GM12878 (cell line): ENCODE data around the gene ALG12. TPM values are rescaled to one million over a fixed set of nuclear protein-coding genes. Genes with fewer than 3 reads are reported as not detected.

Source experiments
- ATAC-seq: fragments of 200-7000 bp; cut with Tn5 transposase; 3 replicates; pipeline ENCODE4 v1.9.1; 2020; ENCODE audit warnings: mild to moderate bottlenecking, moderate library complexity
- BruUV-seq: library from RNA; stranded (reverse); fragments of 400-500 nt; replicated peaks from 2 replicates; lab custom pipeline; 2021; lab: Mats Ljungman, UMichigan
- CTCF ChIA-PET: fragments of 300-600 bp; sonication (Branson Sonifier 250); formaldehyde crosslinking; extraction: SDS; loops from one replicate; lab custom pipeline; 2021; ENCODE audit warnings: inconsistent platforms; lab: Yijun Ruan, JAX
- POLR2A ChIA-PET: fragments of 350-600 bp; formaldehyde crosslinking; extraction: SDS; loops from one replicate; lab custom pipeline; 2021; ENCODE audit warnings: inconsistent platforms; lab: Charles Lee
- RAD21 ChIA-PET: fragments of 300-600 bp; sonication (Branson Sonifier 250); formaldehyde crosslinking; loops from one replicate; lab custom pipeline; 2023; ENCODE audit warnings: antibody characterized with exemption; ENCODE audit not compliant: unreplicated experiment; lab: Charles Lee
- SMC1A ChIA-PET: fragments of 300-600 bp; sonication (Branson Sonifier 250); formaldehyde crosslinking; loops from one replicate; lab custom pipeline; 2023; ENCODE audit not compliant: unreplicated experiment, uncharacterized antibody; lab: Charles Lee
- DNase-seq: peaks from one replicate; pipeline ENCODE4 v3.0.0-alpha.2; 2011; ENCODE audit warnings: low read depth, low spot score
- FAIRE-seq: peaks from 3 replicates; lab custom pipeline; 2011; peaks lifted over from hg19 to GRCh38; lab: Jason Lieb, UNC
- H2AFZ ChIP-seq: 2 replicates; pipeline ENCODE4 v1.6.0; 2011; ENCODE audit warnings: low read depth, low read length, control low read depth; ENCODE audit not compliant: control insufficient read depth
- H3K27ac ChIP-seq: 2 replicates; pipeline ENCODE4 v1.5.1; 2011; ENCODE audit warnings: control low read depth; ENCODE audit not compliant: control insufficient read depth, insufficient read depth
- H3K27me3 ChIP-seq, 2 experiments: replicated peaks in 1 of 2; 2 replicates each; pipeline versions ENCODE4 v1.6.0 to v1.6.1; 2011; ENCODE audit warnings: low read length in 1 of 2; ENCODE audit not compliant: control insufficient read depth in 2 of 2, insufficient read depth in 2 of 2
- H3K36me3 ChIP-seq, 2 experiments: 2 replicates each; pipeline ENCODE4 v1.5.1; 2011; ENCODE audit warnings: low read length in 1 of 2; ENCODE audit not compliant: control insufficient read depth in 2 of 2, insufficient read depth in 2 of 2
- H3K4me1 ChIP-seq: 2 replicates; pipeline ENCODE4 v1.6.1; 2011; ENCODE audit warnings: mild to moderate bottlenecking, low read length, moderate library complexity, mixed read lengths; ENCODE audit not compliant: control insufficient read depth, insufficient read depth
- H3K4me2 ChIP-seq: 2 replicates; pipeline ENCODE4 v1.6.0; 2011; ENCODE audit warnings: control low read depth; ENCODE audit not compliant: control insufficient read depth, insufficient read depth
- H3K4me3 ChIP-seq: fragments of 200-600 bp; sonication (generic); 2 replicates; pipeline ENCODE4 v1.5.1; 2016
- H3K79me2 ChIP-seq: 2 replicates; pipeline ENCODE4 v1.6.0; 2011; ENCODE audit warnings: low read length; ENCODE audit not compliant: control insufficient read depth, insufficient read depth
- H3K9ac ChIP-seq: 2 replicates; pipeline ENCODE4 v1.8.0; 2011; ENCODE audit warnings: low read length, control low read depth, mixed read lengths; ENCODE audit not compliant: control insufficient read depth, insufficient read depth
- H3K9me3 ChIP-seq: replicated peaks from 3 replicates; pipeline ENCODE4 v1.5.1; 2011; ENCODE audit warnings: mild to moderate bottlenecking, low read length; ENCODE audit not compliant: control insufficient read depth, insufficient read depth
- H4K20me1 ChIP-seq: 2 replicates; pipeline ENCODE4 v1.6.0; 2011; ENCODE audit not compliant: control insufficient read depth, insufficient read depth
- BACH1 ChIP-seq: fragments of 450-650 bp; IDR thresholded peaks from 2 replicates; pipeline ENCODE4 v1.6.1; 2017; ENCODE audit warnings: mild to moderate bottlenecking, borderline replicate concordance
- CBX3 ChIP-seq: fragments of 200-600 bp; sonication (generic); IDR thresholded peaks from 2 replicates; pipeline ENCODE4 v1.6.1; 2016; ENCODE audit warnings: low read depth, borderline replicate concordance
- DPF2 ChIP-seq: fragments of 450-650 bp; IDR thresholded peaks from 2 replicates; pipeline ENCODE4 v1.6.1; 2017; ENCODE audit warnings: mild to moderate bottlenecking
- EED ChIP-seq: sonication (generic); IDR thresholded peaks from 2 replicates; pipeline ENCODE4 v1.6.1; 2016; ENCODE audit warnings: antibody characterized with exemption, low read depth
- FOS ChIP-seq: IDR thresholded peaks from 3 replicates; pipeline ENCODE4 v1.6.1; 2011; ENCODE audit warnings: borderline replicate concordance; ENCODE audit not compliant: insufficient read length; ENCODE audit errors: extremely low read depth
- LARP7 ChIP-seq: fragments of 450-650 bp; IDR thresholded peaks from 2 replicates; pipeline ENCODE4 v1.6.1; 2017; ENCODE audit warnings: mild to moderate bottlenecking
- NR2C2 ChIP-seq: IDR thresholded peaks from 2 replicates; pipeline ENCODE4 v1.6.1; 2011; ENCODE audit warnings: borderline replicate concordance, low read depth; ENCODE audit not compliant: control insufficient read depth, insufficient read length
- PAX8 ChIP-seq: fragments of 450-650 bp; IDR thresholded peaks from 2 replicates; pipeline ENCODE4 v1.6.1; 2017; ENCODE audit warnings: mild to moderate bottlenecking, moderate library complexity
- RELA ChIP-seq: fragments of 450-650 bp; IDR thresholded peaks from 2 replicates; pipeline ENCODE4 v1.8.0; 2014; ENCODE audit warnings: borderline replicate concordance; ENCODE audit not compliant: partially characterized antibody
- RUNX3 ChIP-seq: IDR thresholded peaks from 2 replicates; pipeline ENCODE4 v1.6.1; 2012; ENCODE audit warnings: low read length, inconsistent platforms
- SMAD1 ChIP-seq: fragments of 450-650 bp; IDR thresholded peaks from 2 replicates; pipeline ENCODE4 v1.6.1; 2018; ENCODE audit warnings: mild to moderate bottlenecking, low read depth; ENCODE audit not compliant: partially characterized antibody
- SP1 ChIP-seq: IDR thresholded peaks from one replicate; pipeline ENCODE4 v1.6.1; 2011; ENCODE audit warnings: low read depth, low read length
- SREBF1 ChIP-seq: IDR thresholded peaks from 2 replicates; pipeline ENCODE4 v1.6.1; 2012; ENCODE audit warnings: mild to moderate bottlenecking, low read length
- ZNF24 ChIP-seq: fragments of 450-650 bp; IDR thresholded peaks from 2 replicates; pipeline ENCODE4 v1.6.1; 2017; ENCODE audit warnings: antibody characterized with exemption, mild to moderate bottlenecking
- WGBS: methylation state at CpG from one replicate; pipeline ENCODE4 v1.1.6; 2016; ENCODE audit warnings: low lambda C conversion rate; ENCODE audit not compliant: insufficient replicate concordance, insufficient coverage; ENCODE audit errors: missing lambda C conversion rate; 5-methylcytosine and 5-hydroxymethylcytosine counted together
- in situ Hi-C: fragments of 300-500 bp; cut with MboI; formaldehyde crosslinking; loops from 9 replicates; pipeline ENCODE4 v1.14.3; 2018; ENCODE audit warnings: mixed read lengths
- intact Hi-C: fragments of 100-400 bp; cut with micrococcal nuclease; formaldehyde crosslinking; loops from one replicate; pipeline ENCODE4 v1.14.2; 2022; ENCODE audit not compliant: unreplicated experiment
- polyA plus RNA-seq, 11 experiments: library from polyadenylated mRNA; depleted of rRNA in 4 of 11; unstranded in 6 of 11; stranded (reverse) in 5 of 11; fragments of >200 nt; fragmentation: Nextera tagmentation in 4 of 11; fragmentation: Illumina TruSeq in 1 of 11; extraction: Ambion mirVana in 4 of 11; extraction: Trizol in 1 of 11; gene quantifications; 1 replicate in 1 of 11; 2 replicates in 10 of 11; pipeline versions ENCODE4 v1.2.1 to v1.2.3, GENCODE V29; 2011 to 2016; ENCODE audit warnings: inconsistent platforms in 2 of 11, missing spikeins in 2 of 11, low read depth in 1 of 11
- total RNA-seq, 4 experiments: library from RNA; depleted of rRNA in 3 of 4; stranded (reverse); fragments of >200 nt in 3 of 4; fragmentation: Illumina TruSeq in 1 of 4; extraction: Trizol in 1 of 4; gene quantifications; 2 replicates each; pipeline versions ENCODE4 v1.2.1 to v1.2.3, GENCODE V29; 2013 to 2021
- TF ChIP-seq, protein P1 (sequence below): IDR thresholded peaks from 2 replicates; pipeline ENCODE4 v1.6.1; 2012; ENCODE audit warnings: low read depth, low read length, improper control_type of control experiment
- TF ChIP-seq, protein P2 (sequence below): IDR thresholded peaks from 2 replicates; pipeline ENCODE4 v1.6.1; 2011; ENCODE audit warnings: low read depth, low read length, improper control_type of control experiment, borderline replicate concordance

ALG12 gene
- total and polyA plus RNA-seq, 10 of the 15 experiments (the other 5 are each of a cell fraction or from before 2014, with no cell fraction given), result 0.22 to 23.4 (median 6.6) TPM

DNA sequence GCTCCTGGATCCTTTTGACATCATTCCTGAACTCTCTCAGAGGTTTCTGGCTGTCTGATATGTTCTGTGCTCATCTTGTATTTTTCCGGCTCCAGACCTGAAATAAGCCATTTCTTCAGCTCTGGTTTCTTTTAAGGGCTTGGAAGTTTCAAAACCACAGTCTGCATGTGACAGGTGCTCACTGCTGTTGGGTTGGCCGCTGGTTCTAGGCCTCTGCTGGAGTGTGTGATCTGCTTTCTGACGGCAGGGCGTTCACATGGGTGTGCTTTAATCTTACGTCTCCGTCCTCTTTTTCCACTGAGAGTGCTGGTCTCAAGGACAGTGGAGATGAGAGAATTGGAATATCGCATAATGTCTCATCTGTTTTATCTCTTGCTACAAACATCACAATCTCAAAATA lies 54.3 kb downstream of the ALG12 start:
- ChIA-PET SMC1A (no interaction called here), POLR2A (interaction anchor here (1.4 kb wide), 1 partner anchor 14 kb away, joined by 3 read pairs; no protein-coding TSS in a partner anchor), CTCF (no interaction called here), RAD21 (no interaction called here)
- no peak for DNase-seq
- H3K79me2 ChIP-seq, result peaks cover 57% of the 10 kb centered on the region
- no peaks in the 10 kb centered on the region for H3K27me3 ChIP-seq
- 92% methylated on average over 7 of the region's 7 CpGs for WGBS
- no peak for ATAC-seq
- peaks cover 13% of the 10 kb centered on the region; the same call in 2 of the 3 replicates for H3K9me3 ChIP-seq
- H3K4me2 ChIP-seq, result no peak overlapping the region
- no peak for FAIRE-seq
- intact Hi-C loops (no loop called here), in situ Hi-C loops (no loop called here)
- peaks cover under 1% of the 10 kb centered on the region; the same call in 1 of the 2 replicates for H3K4me1 ChIP-seq
- H3K27ac ChIP-seq, result no peak overlapping the region
- TF ChIP-seq BACH1 (no peak), PAX8 (no peak), FOS (no peak), RELA (no peak), SP1 (no peak), CBX3 (no peak), SREBF1 (no peak)
- TF ChIP-seq, protein P1, sequence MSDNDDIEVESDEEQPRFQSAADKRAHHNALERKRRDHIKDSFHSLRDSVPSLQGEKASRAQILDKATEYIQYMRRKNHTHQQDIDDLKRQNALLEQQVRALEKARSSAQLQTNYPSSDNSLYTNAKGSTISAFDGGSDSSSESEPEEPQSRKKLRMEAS, result no peak
- no peak overlapping the region for H2AFZ ChIP-seq
- peaks cover 0 to 5% of the 10 kb centered on the region in 2 experiments; a peak in 3 of 4 replicates for H3K36me3 ChIP-seq
- H3K9ac ChIP-seq, result no peak overlapping the region
- no peaks in the 10 kb centered on the region for H4K20me1 ChIP-seq
- no peak overlapping the region for H3K4me3 ChIP-seq
- BruUV-seq, result no TSS peak

DNA sequence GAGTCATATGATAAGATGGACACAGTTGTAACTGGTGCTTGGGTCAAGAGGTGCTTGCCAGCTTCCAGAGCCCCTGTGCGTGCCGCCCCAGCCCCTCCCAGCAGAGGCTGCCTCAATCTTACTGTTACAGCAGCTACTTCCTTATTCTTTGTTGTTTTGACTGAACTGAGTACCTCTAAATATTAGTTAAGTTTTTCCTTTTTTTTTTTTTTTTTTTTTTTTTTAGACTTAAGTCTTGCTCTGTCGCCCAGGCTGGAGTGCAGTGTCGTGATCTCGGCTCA lies 55.8 kb downstream of the ALG12 start:
- no peak for FAIRE-seq
- Histone ChIP-seq H3K79me2 (peaks cover 59% of the 10 kb centered on the region), H3K9me3 (peaks cover 7% of the 10 kb centered on the region; the same call in 2 of the 3 replicates), H3K27ac (no peak overlapping the region), H3K27me3 (no peaks in the 10 kb centered on the region), H3K4me3 (no peak overlapping the region), H3K36me3 (peaks cover 0 to 4% of the 10 kb centered on the region in 2 experiments), H2AFZ (no peak overlapping the region), H3K4me2 (no peak overlapping the region), H3K9ac (no peak overlapping the region), H3K4me1 (peaks cover 4% of the 10 kb centered on the region), H4K20me1 (peaks cover 3% of the 10 kb centered on the region; the same call in 1 of the 2 replicates)
- intact Hi-C loops (no loop called here), in situ Hi-C loops (no loop called here)
- WGBS, result 100% methylated on average over 4 of the region's 5 CpGs
- CTCF ChIA-PET, result no interaction called here
- ATAC-seq, result no peak
- SMC1A ChIA-PET, result interaction anchor here (0.7 to 1.0 kb wide), 2 partner anchors 8 to 19 kb away, joined by 4 read pairs; no protein-coding TSS in a partner anchor
- RAD21 ChIA-PET, result no interaction called here
- DNase-seq, result no peak
- no TSS peak for BruUV-seq
- POLR2A ChIA-PET, result interaction anchor here (0.5 to 0.7 kb wide), 2 partner anchors 22 to 49 kb away, joined by 3 read pairs; no protein-coding TSS in a partner anchor
- TF ChIP-seq LARP7, result no peak
- no peak for TF ChIP-seq EED
- no peak for TF ChIP-seq SP1
- TF ChIP-seq, protein P2, sequence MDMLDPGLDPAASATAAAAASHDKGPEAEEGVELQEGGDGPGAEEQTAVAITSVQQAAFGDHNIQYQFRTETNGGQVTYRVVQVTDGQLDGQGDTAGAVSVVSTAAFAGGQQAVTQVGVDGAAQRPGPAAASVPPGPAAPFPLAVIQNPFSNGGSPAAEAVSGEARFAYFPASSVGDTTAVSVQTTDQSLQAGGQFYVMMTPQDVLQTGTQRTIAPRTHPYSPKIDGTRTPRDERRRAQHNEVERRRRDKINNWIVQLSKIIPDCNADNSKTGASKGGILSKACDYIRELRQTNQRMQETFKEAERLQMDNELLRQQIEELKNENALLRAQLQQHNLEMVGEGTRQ, result no peak
- TF ChIP-seq RUNX3, result no peak
- no peak for TF ChIP-seq SMAD1
- no peak for TF ChIP-seq DPF2
- no peak for TF ChIP-seq NR2C2
- TF ChIP-seq ZNF24, result no peak
